Mesenchymal stem cell (in vitro differentiated cells and primary cell): ENCODE data around the gene C15orf39.

Experiments used
- DNase-seq: peaks from one replicate; pipeline ENCODE4 v3.0.0-alpha.2; 2013
- H2AFZ ChIP-seq: one replicate; pipeline ENCODE4 v1.6.1; 2013; ENCODE audit warnings: low read depth, mild to moderate bottlenecking, control low read depth, inconsistent platforms, low read length, moderate library complexity
- H2AK5ac ChIP-seq: 2 replicates; pipeline ENCODE4 v1.6.1; 2013; ENCODE audit warnings: low read length, moderate library complexity, mild to moderate bottlenecking, inconsistent platforms; ENCODE audit not compliant: severe bottlenecking
- H2BK120ac ChIP-seq: one replicate; pipeline ENCODE4 v1.6.1; 2013; ENCODE audit warnings: low read depth, mild to moderate bottlenecking, inconsistent platforms, low read length, moderate library complexity
- H2BK12ac ChIP-seq, 2 experiments: one replicate each; pipeline ENCODE4 v1.6.1; 2013; ENCODE audit warnings: inconsistent platforms in 2 of 2, low read length in 2 of 2, mild to moderate bottlenecking in 2 of 2, moderate library complexity in 2 of 2, control low read depth in 1 of 2
- H2BK15ac ChIP-seq: one replicate; pipeline ENCODE4 v1.6.1; 2013; ENCODE audit warnings: mild to moderate bottlenecking, low read depth, inconsistent platforms; ENCODE audit not compliant: poor library complexity, severe bottlenecking
- H2BK5ac ChIP-seq: 2 replicates; pipeline ENCODE4 v1.6.1; 2013; ENCODE audit warnings: low read depth, mild to moderate bottlenecking, low read length, control low read depth, inconsistent platforms; ENCODE audit not compliant: poor library complexity, severe bottlenecking
- H3K14ac ChIP-seq, 2 experiments: one replicate each; pipeline ENCODE4 v1.6.1; 2013; ENCODE audit warnings: inconsistent platforms in 2 of 2, low read length in 2 of 2, control low read depth in 1 of 2, mild to moderate bottlenecking in 1 of 2, moderate library complexity in 1 of 2
- H3K18ac ChIP-seq, 2 experiments: one replicate each; pipeline ENCODE4 v1.6.1; 2013; ENCODE audit warnings: inconsistent platforms in 2 of 2, low read length in 2 of 2, control low read depth in 1 of 2, low read depth in 1 of 2, mild to moderate bottlenecking in 1 of 2
- H3K23ac ChIP-seq, 2 experiments: one replicate each; pipeline ENCODE4 v1.6.1; 2013; ENCODE audit warnings: inconsistent platforms in 2 of 2, low read length in 2 of 2, mild to moderate bottlenecking in 2 of 2, moderate library complexity in 2 of 2, control low read depth in 1 of 2
- H3K27ac ChIP-seq: 2 replicates; pipeline ENCODE4 v1.5.1; 2013; ENCODE audit warnings: mild to moderate bottlenecking, moderate library complexity, low read length, control low read depth, inconsistent platforms; ENCODE audit not compliant: poor library complexity, severe bottlenecking
- H3K27me3 ChIP-seq, 2 experiments: 2 replicates each; pipeline versions ENCODE4 v1.6.1 to v1.7.0; 2013; ENCODE audit warnings: low read length in 2 of 2, mild to moderate bottlenecking in 2 of 2, moderate library complexity in 2 of 2, control low read depth in 1 of 2, inconsistent platforms in 1 of 2; ENCODE audit not compliant: control insufficient read depth in 1 of 2, insufficient read depth in 1 of 2
- H3K36me3 ChIP-seq, 2 experiments: 2 replicates each; pipeline versions ENCODE4 v1.6.1 to v1.7.0; 2013; ENCODE audit warnings: low read length in 2 of 2, control low read depth in 1 of 2, inconsistent platforms in 1 of 2, low read depth in 1 of 2, mild to moderate bottlenecking in 1 of 2; ENCODE audit not compliant: insufficient read depth in 2 of 2, control insufficient read depth in 1 of 2
- H3K4ac ChIP-seq, 2 experiments: one replicate each; pipeline ENCODE4 v1.6.1; 2013; ENCODE audit warnings: inconsistent platforms in 2 of 2, low read length in 2 of 2, mild to moderate bottlenecking in 2 of 2, moderate library complexity in 2 of 2, control low read depth in 1 of 2, low read depth in 1 of 2
- H3K4me1 ChIP-seq: 2 replicates; pipeline ENCODE4 v1.6.1; 2013; ENCODE audit warnings: low read depth, low read length, control low read depth; ENCODE audit not compliant: control insufficient read depth, insufficient read depth
- H3K4me2 ChIP-seq: 2 replicates; pipeline ENCODE4 v1.6.1; 2013; ENCODE audit warnings: low read length, mild to moderate bottlenecking, inconsistent platforms; ENCODE audit not compliant: poor library complexity, severe bottlenecking
- H3K4me3 ChIP-seq, 2 experiments: 2 replicates each; pipeline versions ENCODE4 v1.5.1 to v1.7.0; 2013; ENCODE audit warnings: low read length in 2 of 2, mild to moderate bottlenecking in 2 of 2, control low read depth in 1 of 2, low read depth in 1 of 2; ENCODE audit not compliant: insufficient read depth in 1 of 2
- H3K79me1 ChIP-seq: replicated peaks from 2 replicates; pipeline ENCODE4 v1.6.1; 2013; ENCODE audit warnings: mild to moderate bottlenecking, control low read depth, low read length, inconsistent platforms; ENCODE audit not compliant: poor library complexity, severe bottlenecking
- H3K9ac ChIP-seq: 2 replicates; pipeline ENCODE4 v1.7.0; 2013; ENCODE audit warnings: mild to moderate bottlenecking, low read length, moderate library complexity
- H3K9me3 ChIP-seq: 2 replicates; pipeline ENCODE4 v1.7.0; 2013; ENCODE audit warnings: mild to moderate bottlenecking, low read length; ENCODE audit not compliant: control insufficient read depth
- H4K8ac ChIP-seq: one replicate; pipeline ENCODE4 v1.6.1; 2013; ENCODE audit warnings: inconsistent platforms, mild to moderate bottlenecking, low read length, moderate library complexity
- H4K91ac ChIP-seq: one replicate; pipeline ENCODE4 v1.6.1; 2013; ENCODE audit warnings: mild to moderate bottlenecking, low read length, inconsistent platforms
- WGBS: methylation state at CpG from one replicate; pipeline ENCODE4 v1.1.7; 2013; ENCODE audit warnings: mixed read lengths; 5-methylcytosine and 5-hydroxymethylcytosine counted together

The C15orf39 gene

DNA sequence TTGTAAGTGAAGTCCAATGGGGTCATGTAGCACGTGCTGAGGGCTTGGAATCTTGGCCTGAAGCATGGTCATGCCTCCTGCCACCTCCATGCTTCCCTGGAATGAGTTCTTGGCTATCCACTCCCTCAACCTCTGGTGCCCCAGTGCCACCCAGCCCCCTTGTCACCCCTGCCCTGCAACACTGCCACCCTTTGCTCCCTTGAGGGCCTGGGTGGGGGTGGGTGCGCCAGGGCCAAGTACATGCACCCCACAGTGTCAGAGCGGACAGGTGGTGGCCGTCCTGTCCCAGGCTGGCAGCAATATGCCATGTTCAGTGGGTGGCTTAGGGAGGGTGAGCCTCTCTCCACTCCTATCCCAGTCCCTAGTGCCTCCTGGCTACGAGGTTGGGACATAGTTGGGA lies 27.6 kb upstream of the C15orf39 start:
- WGBS: 93% methylated on average over 3 of the region's 5 CpGs
- no peak overlapping the region for H3K4me3 ChIP-seq
- H3K79me1 ChIP-seq: no peaks in the 10 kb centered on the region
- no peak overlapping the region for H2BK5ac ChIP-seq
- peak overlapping the region in 1 of 2 experiments; percentile 29 for H3K4ac ChIP-seq
- no peak for DNase-seq
- H2BK120ac ChIP-seq: no peak overlapping the region
- H3K27me3 ChIP-seq: peaks cover 5 to 30% of the 10 kb centered on the region in 2 experiments
- peaks cover 8% of the 10 kb centered on the region for H3K4me1 ChIP-seq
- H3K9me3 ChIP-seq: peaks cover under 1% of the 10 kb centered on the region
- no peak overlapping the region for H3K27ac ChIP-seq
- H3K23ac ChIP-seq: no peak overlapping the region
- H3K18ac ChIP-seq: no peak overlapping the region
- peak overlapping the region in 1 of 2 experiments; percentile 59 for H2BK12ac ChIP-seq
- no peak overlapping the region for H3K4me2 ChIP-seq
- H2AK5ac ChIP-seq: no peak overlapping the region
- H2AFZ ChIP-seq: no peak overlapping the region
- H4K91ac ChIP-seq: peak overlapping the region; percentile 15
- no peaks in the 10 kb centered on the region for H3K36me3 ChIP-seq
- H2BK15ac ChIP-seq: no peak overlapping the region
- H3K9ac ChIP-seq: no peak overlapping the region
- H4K8ac ChIP-seq: no peak overlapping the region
- no peak overlapping the region for H3K14ac ChIP-seq

GRCh38 chr15:75174729-75175128 lies 27.0 kb upstream of the C15orf39 start:
- H3K27me3 ChIP-seq: peaks cover 5 to 31% of the 10 kb centered on the region in 2 experiments
- no peak overlapping the region for H2BK12ac ChIP-seq
- no peaks in the 10 kb centered on the region for H3K36me3 ChIP-seq
- H2BK15ac ChIP-seq: no peak overlapping the region
- no peak overlapping the region for H4K91ac ChIP-seq
- H3K79me1 ChIP-seq: no peaks in the 10 kb centered on the region
- no peak overlapping the region for H2BK5ac ChIP-seq
- H3K4ac ChIP-seq: peak overlapping the region in 1 of 2 experiments; percentile 16
- WGBS: 95% methylated on average over 10 of the region's 10 CpGs
- H2AFZ ChIP-seq: no peak overlapping the region
- no peak overlapping the region for H2AK5ac ChIP-seq
- DNase-seq: no peak
- no peak overlapping the region for H3K4me2 ChIP-seq
- H2BK120ac ChIP-seq: no peak overlapping the region
- H3K23ac ChIP-seq: no peak overlapping the region
- no peak overlapping the region for H3K14ac ChIP-seq
- peaks cover 8% of the 10 kb centered on the region for H3K4me1 ChIP-seq
- no peak overlapping the region for H3K27ac ChIP-seq
- H3K9ac ChIP-seq: no peak overlapping the region
- H4K8ac ChIP-seq: no peak overlapping the region
- no peak overlapping the region for H3K4me3 ChIP-seq
- no peak overlapping the region for H3K18ac ChIP-seq
- no peaks in the 10 kb centered on the region for H3K9me3 ChIP-seq

DNA sequence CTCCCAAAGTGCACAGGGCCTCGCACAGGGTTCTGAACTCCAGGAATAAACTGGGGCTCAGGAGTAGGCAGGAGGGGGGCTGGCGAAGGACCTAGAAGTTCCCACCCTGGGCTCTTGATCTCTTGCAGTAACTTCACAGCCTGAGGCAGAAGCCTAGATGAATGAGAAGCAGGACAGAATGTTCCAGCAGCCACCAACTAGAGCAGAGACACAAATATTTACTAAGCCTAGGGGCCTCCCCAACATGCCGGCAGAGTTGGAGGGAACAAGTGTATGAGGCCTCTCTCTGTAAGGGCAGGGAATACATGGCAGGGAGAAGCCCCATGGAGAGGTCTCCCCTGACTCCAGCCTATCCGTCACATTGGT lies 25.3 kb upstream of the C15orf39 start:
- Histone ChIP-seq H2BK5ac (no peak overlapping the region), H3K27me3 (peaks cover 5 to 41% of the 10 kb centered on the region in 2 experiments), H2AK5ac (no peak overlapping the region), H3K9me3 (no peaks in the 10 kb centered on the region), H3K79me1 (no peaks in the 10 kb centered on the region), H3K4me3 (no peak overlapping the region), H2BK120ac (no peak overlapping the region), H3K4ac (peak overlapping the region in 1 of 2 experiments; percentile 30), H3K9ac (no peak overlapping the region), H3K14ac (no peak overlapping the region), H2BK15ac (no peak overlapping the region), H4K8ac (no peak overlapping the region), H3K18ac (peak overlapping the region in 1 of 2 experiments; percentile 34), H3K4me1 (peaks cover 4% of the 10 kb centered on the region), H3K23ac (no peak overlapping the region), H4K91ac (no peak overlapping the region), H2BK12ac (peak overlapping the region in 1 of 2 experiments; percentile 27), H2AFZ (no peak overlapping the region), H3K4me2 (no peak overlapping the region), H3K27ac (no peak overlapping the region), H3K36me3 (no peaks in the 10 kb centered on the region)
- WGBS: 76% methylated on average over 4 of the region's 4 CpGs
- peak; percentile 54 for DNase-seq

- Histone ChIP-seq H3K9ac (peak overlapping the region; percentile 43), H3K23ac (peak overlapping the region in 1 of 2 experiments; percentile 18)
- WGBS: 69% methylated on average over 6 of the region's 6 CpGs
Measured at GRCh38 chr15:75177360-75178071, 24.2 kb upstream of the C15orf39 start.

More at GRCh38 chr15:75177360-75178071, 24.2 kb upstream of the C15orf39 start:
- H2BK15ac ChIP-seq: no peak overlapping the region
- H3K4me3 ChIP-seq: no peak overlapping the region
- no peaks in the 10 kb centered on the region for H3K79me1 ChIP-seq
- peaks cover 5 to 51% of the 10 kb centered on the region in 2 experiments for H3K27me3 ChIP-seq
- H4K91ac ChIP-seq: peak overlapping the region; percentile 14
- H3K14ac ChIP-seq: peak overlapping the region in 1 of 2 experiments; percentile 79
- peak overlapping the region; percentile 50 to 73 for H2BK12ac ChIP-seq
- no peak overlapping the region for H3K27ac ChIP-seq
- H3K9me3 ChIP-seq: no peaks in the 10 kb centered on the region
- peaks cover under 1% of the 10 kb centered on the region for H3K4me1 ChIP-seq
- H2AFZ ChIP-seq: no peak overlapping the region
- H3K36me3 ChIP-seq: no peaks in the 10 kb centered on the region
- H3K4ac ChIP-seq: peak overlapping the region; percentile 55 to 86
- H3K4me2 ChIP-seq: no peak overlapping the region
- H2BK5ac ChIP-seq: no peak overlapping the region
- DNase-seq: peak; percentile 35
- H2BK120ac ChIP-seq: peak overlapping the region; percentile 21
- peak overlapping the region; percentile 27 for H4K8ac ChIP-seq
- H3K18ac ChIP-seq: peak overlapping the region; percentile 19 to 67
- H2AK5ac ChIP-seq: no peak overlapping the region
